ENCODE results near the gene SLC6A3.
A peak's percentile ranks its signal among the peaks of the same experiment; 100 is the strongest.

Gene SLC6A3

GRCh38 chr5:1468629-1469527 lies 23.6 kb upstream of the SLC6A3 start:
- H3K27me3 ChIP-seq = no peaks in the 10 kb centered on the region
- H3K36me3 ChIP-seq = peaks cover 100% of the 10 kb centered on the region
- no peak overlapping the region for H3K27ac ChIP-seq
- TF ChIP-seq CTCF (IDR thresholded peaks at IDR 0.05) = no peak
- peaks cover 0 to 2% of the 10 kb centered on the region in 2 experiments for H3K4me1 ChIP-seq (ENCODE audit: control insufficient read depth in 1 of 2, insufficient read depth in 1 of 2, low read depth in 1 of 2, low read length in 1 of 2)
- H3K4me3 ChIP-seq (ENCODE audit: low read depth in 1 of 2, low read length in 1 of 2) = no peak overlapping the region
- no peaks in the 10 kb centered on the region for H3K9me3 ChIP-seq

- peak; percentile 30 for TF ChIP-seq CTCF (IDR thresholded peaks at IDR 0.05)
- H3K36me3 ChIP-seq = peaks cover 100% of the 10 kb centered on the region
- H3K27me3 ChIP-seq = no peaks in the 10 kb centered on the region
- no peaks in the 10 kb centered on the region for H3K9me3 ChIP-seq
- no peak overlapping the region for H3K4me3 ChIP-seq (ENCODE audit: low read depth in 1 of 2, low read length in 1 of 2)
- no peaks in the 10 kb centered on the region for H3K4me1 ChIP-seq (ENCODE audit: control insufficient read depth in 1 of 2, insufficient read depth in 1 of 2, low read depth in 1 of 2, low read length in 1 of 2)
- peak overlapping the region; percentile 15 for H3K27ac ChIP-seq
Measured at GRCh38 chr5:1468247-1468612, 23.0 kb upstream of the SLC6A3 start.

- Histone ChIP-seq H3K4me3 (ENCODE audit: low read depth in 1 of 2, low read length in 1 of 2) (no peak overlapping the region), H3K4me1 (ENCODE audit: control insufficient read depth in 1 of 2, insufficient read depth in 1 of 2, low read depth in 1 of 2, low read length in 1 of 2) (no peaks in the 10 kb centered on the region), H3K27me3 (no peaks in the 10 kb centered on the region), H3K36me3 (peaks cover 100% of the 10 kb centered on the region), H3K27ac (peak overlapping the region; percentile 22), H3K9me3 (no peaks in the 10 kb centered on the region)
- TF ChIP-seq CTCF (IDR thresholded peaks at IDR 0.05) = no peak
Measured at GRCh38 chr5:1467341-1468246, 22.4 kb upstream of the SLC6A3 start.

GRCh38 chr5:1466631-1467265 lies 21.5 kb upstream of the SLC6A3 start:
- peaks cover 100% of the 10 kb centered on the region for H3K36me3 ChIP-seq
- no peaks in the 10 kb centered on the region for H3K4me1 ChIP-seq (ENCODE audit: control insufficient read depth in 1 of 2, insufficient read depth in 1 of 2, low read depth in 1 of 2, low read length in 1 of 2)
- TF ChIP-seq CTCF (IDR thresholded peaks at IDR 0.05) = no peak
- no peaks in the 10 kb centered on the region for H3K27me3 ChIP-seq
- H3K9me3 ChIP-seq = no peaks in the 10 kb centered on the region
- peak overlapping the region; percentile 22 for H3K27ac ChIP-seq
- H3K4me3 ChIP-seq (ENCODE audit: low read depth in 1 of 2, low read length in 1 of 2) = no peak overlapping the region

- TF ChIP-seq CTCF (IDR thresholded peaks at IDR 0.05) = no peak
- H3K4me3 ChIP-seq (ENCODE audit: low read depth in 1 of 2, low read length in 1 of 2) = no peak overlapping the region
- peaks cover 100% of the 10 kb centered on the region for H3K36me3 ChIP-seq
- H3K9me3 ChIP-seq = no peaks in the 10 kb centered on the region
- no peaks in the 10 kb centered on the region for H3K27me3 ChIP-seq
- no peaks in the 10 kb centered on the region for H3K4me1 ChIP-seq (ENCODE audit: control insufficient read depth in 1 of 2, insufficient read depth in 1 of 2, low read depth in 1 of 2, low read length in 1 of 2)
- peak overlapping the region; percentile 22 for H3K27ac ChIP-seq
Measured at GRCh38 chr5:1465966-1466471, 20.8 kb upstream of the SLC6A3 start.
